K562 (cell line): ENCODE data around the gene TCF12. TPM values are rescaled to one million over a fixed set of nuclear protein-coding genes. Genes with fewer than 3 reads are reported as not detected.

Source experiments
- PHTF2 ChIP-seq: fragments of 250-450 bp; sonication (Bioruptor Pico); IDR thresholded peaks from 2 replicates; pipeline ENCODE4 v1.5.0; 2021; ENCODE audit warnings: mild to moderate bottlenecking
- RCOR1 ChIP-seq, 2 experiments: IDR thresholded peaks; 2 replicates each; pipeline ENCODE4 v1.6.1; 2012; ENCODE audit warnings: low read depth in 2 of 2, low read length in 2 of 2, borderline replicate concordance in 1 of 2, improper control_type of control experiment in 1 of 2
- RFX1 ChIP-seq: fragments of 450-650 bp; IDR thresholded peaks from 2 replicates; pipeline ENCODE4 v1.6.1; 2016; ENCODE audit warnings: mild to moderate bottlenecking, moderate library complexity
- SAFB2 ChIP-seq: fragments of 200-400 bp; formaldehyde crosslinking; IDR thresholded peaks from 2 replicates; pipeline ENCODE4 v1.6.1; 2018; ENCODE audit warnings: borderline replicate concordance, low read length, low read depth, moderate library complexity; ENCODE audit not compliant: severe bottlenecking
- ZBED1 ChIP-seq: IDR thresholded peaks from 2 replicates; pipeline ENCODE4 v1.6.1; 2014
- ZNF592 ChIP-seq: fragments of 450-650 bp; IDR thresholded peaks from 2 replicates; pipeline ENCODE4 v1.6.1; 2017; ENCODE audit warnings: antibody characterized with exemption, mild to moderate bottlenecking
- polyA plus RNA-seq, 8 experiments: library from polyadenylated mRNA; depleted of rRNA in 4 of 8; stranded (reverse) in 5 of 8; unstranded in 3 of 8; fragments of >200 nt; fragmentation: Nextera tagmentation in 2 of 8; fragmentation: Illumina TruSeq in 1 of 8; extraction: Ambion mirVana in 2 of 8; extraction: Trizol in 1 of 8; gene quantifications; 2 replicates each; pipeline versions ENCODE4 v1.2.1 to v1.2.3, GENCODE V29; 2011 to 2014; ENCODE audit warnings: inconsistent platforms in 1 of 8, missing spikeins in 1 of 8
- total RNA-seq, 7 experiments: library from RNA; depleted of rRNA in 6 of 7; stranded (reverse); fragments of >200 nt in 6 of 7; fragmentation: Illumina TruSeq in 2 of 7; extraction: Trizol in 2 of 7; gene quantifications; 2 replicates each; pipeline versions ENCODE4 v1.2.1 to v1.2.3, GENCODE V29; 2011 to 2021; ENCODE audit warnings: low replicate concordance in 1 of 7
- TF ChIP-seq, protein P1 (sequence below): sonication (generic); formaldehyde crosslinking; IDR thresholded peaks from 2 replicates; pipeline ENCODE4 v1.8.0; 2022; ENCODE audit warnings: missing genetic modification reagents, mild to moderate bottlenecking, borderline replicate concordance

TCF12 gene
- total and polyA plus RNA-seq, 9 of the 15 experiments (the other 6 are each of a cell fraction or from before 2014, with no cell fraction given), result 10.5 to 132 (median 52.9) TPM

- TF ChIP-seq ZNF592, result no peak
- no peak for TF ChIP-seq ZBED1
- TF ChIP-seq RFX1, result no peak
- TF ChIP-seq PHTF2, result no peak
- TF ChIP-seq, protein P1, sequence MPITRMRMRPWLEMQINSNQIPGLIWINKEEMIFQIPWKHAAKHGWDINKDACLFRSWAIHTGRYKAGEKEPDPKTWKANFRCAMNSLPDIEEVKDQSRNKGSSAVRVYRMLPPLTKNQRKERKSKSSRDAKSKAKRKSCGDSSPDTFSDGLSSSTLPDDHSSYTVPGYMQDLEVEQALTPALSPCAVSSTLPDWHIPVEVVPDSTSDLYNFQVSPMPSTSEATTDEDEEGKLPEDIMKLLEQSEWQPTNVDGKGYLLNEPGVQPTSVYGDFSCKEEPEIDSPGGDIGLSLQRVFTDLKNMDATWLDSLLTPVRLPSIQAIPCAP (CRISPR knock-in tag), result no peak
- TF ChIP-seq SAFB2, result no peak
- TF ChIP-seq RCOR1 (IDR thresholded peaks at IDR 0.05; ENCODE audit: borderline replicate concordance in 1 of 2, low read depth in 2 of 2, low read length in 2 of 2), result no peak
These were observed 58.8 kb downstream of the TCF12 start (continued) for GRCh38 chr15:56977232-56977631.
